ENCODE data around the gene CEP89.

CEP89 gene

DNA sequence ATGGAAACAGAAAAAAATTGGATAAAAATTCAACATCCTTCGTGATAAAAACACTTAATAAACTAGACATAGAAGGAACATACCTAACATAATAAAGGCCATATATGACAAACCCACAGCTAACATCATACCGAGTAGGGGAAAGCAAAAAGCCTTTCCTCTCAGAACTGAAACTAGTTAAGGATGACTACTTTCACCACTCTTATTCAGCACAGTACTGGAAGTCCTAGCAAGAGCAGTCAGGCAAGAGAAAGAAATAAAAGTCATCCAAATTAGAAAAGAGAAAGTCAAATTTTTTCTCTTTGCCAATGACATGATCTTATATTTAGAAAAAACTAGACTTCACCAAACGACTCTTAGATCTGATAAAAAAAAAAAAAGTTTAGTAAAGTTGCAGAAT is 76.4 kb downstream of the CEP89 start:
- TF ChIP-seq, protein P1, sequence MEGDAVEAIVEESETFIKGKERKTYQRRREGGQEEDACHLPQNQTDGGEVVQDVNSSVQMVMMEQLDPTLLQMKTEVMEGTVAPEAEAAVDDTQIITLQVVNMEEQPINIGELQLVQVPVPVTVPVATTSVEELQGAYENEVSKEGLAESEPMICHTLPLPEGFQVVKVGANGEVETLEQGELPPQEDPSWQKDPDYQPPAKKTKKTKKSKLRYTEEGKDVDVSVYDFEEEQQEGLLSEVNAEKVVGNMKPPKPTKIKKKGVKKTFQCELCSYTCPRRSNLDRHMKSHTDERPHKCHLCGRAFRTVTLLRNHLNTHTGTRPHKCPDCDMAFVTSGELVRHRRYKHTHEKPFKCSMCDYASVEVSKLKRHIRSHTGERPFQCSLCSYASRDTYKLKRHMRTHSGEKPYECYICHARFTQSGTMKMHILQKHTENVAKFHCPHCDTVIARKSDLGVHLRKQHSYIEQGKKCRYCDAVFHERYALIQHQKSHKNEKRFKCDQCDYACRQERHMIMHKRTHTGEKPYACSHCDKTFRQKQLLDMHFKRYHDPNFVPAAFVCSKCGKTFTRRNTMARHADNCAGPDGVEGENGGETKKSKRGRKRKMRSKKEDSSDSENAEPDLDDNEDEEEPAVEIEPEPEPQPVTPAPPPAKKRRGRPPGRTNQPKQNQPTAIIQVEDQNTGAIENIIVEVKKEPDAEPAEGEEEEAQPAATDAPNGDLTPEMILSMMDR (conservative IDR thresholded peaks at IDR 0.05; ENCODE audit: low read depth, low read length) = no peak
- H4K20me1 ChIP-seq (ENCODE audit: insufficient read depth) = no peaks in the 10 kb centered on the region
- no peak overlapping the region for H3K4me3 ChIP-seq (IDR thresholded peaks at IDR 0.05; ENCODE audit: insufficient read depth, low read depth, low read length)
- H3K27me3 ChIP-seq (ENCODE audit: insufficient read depth, low read depth) = no peaks in the 10 kb centered on the region
- no peaks in the 10 kb centered on the region for H3K79me2 ChIP-seq (ENCODE audit: insufficient read depth, low read depth)
- peaks cover 7% of the 10 kb centered on the region for H3K4me1 ChIP-seq (ENCODE audit: low read depth, poor library complexity, severe bottlenecking)
- no peak overlapping the region for H3K27ac ChIP-seq
- H3K4me2 ChIP-seq = no peak overlapping the region
- H2AFZ ChIP-seq (ENCODE audit: low read depth) = no peak overlapping the region
- H3K36me3 ChIP-seq (ENCODE audit: insufficient read depth) = no peaks in the 10 kb centered on the region
- H3K9ac ChIP-seq = no peak overlapping the region

DNA sequence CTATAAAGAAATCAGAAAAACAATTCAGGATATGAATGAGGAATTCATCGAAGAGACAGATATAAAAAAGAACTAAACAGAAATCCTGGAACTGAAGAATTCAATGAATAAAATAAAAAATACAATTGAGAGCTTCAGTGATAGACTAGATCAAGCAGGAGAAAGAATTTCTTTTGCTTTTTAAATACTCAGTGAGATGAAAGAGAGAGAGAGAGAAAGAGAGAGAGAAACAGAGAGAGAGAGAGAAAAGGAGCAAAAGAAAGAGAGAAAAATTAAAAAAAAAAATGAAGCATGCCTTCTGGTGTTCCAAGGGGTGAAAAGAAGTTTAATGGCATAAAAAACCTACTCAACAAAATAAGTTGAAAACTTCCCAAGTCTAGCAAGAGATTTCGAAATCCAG is 80.1 kb downstream of the CEP89 start:
- peaks cover 1% of the 10 kb centered on the region for H3K4me1 ChIP-seq (ENCODE audit: low read depth, poor library complexity, severe bottlenecking)
- H3K27me3 ChIP-seq (ENCODE audit: insufficient read depth, low read depth) = no peaks in the 10 kb centered on the region
- no peak overlapping the region for H3K27ac ChIP-seq
- TF ChIP-seq, protein P1 (conservative IDR thresholded peaks at IDR 0.05; ENCODE audit: low read depth, low read length) = no peak
- no peaks in the 10 kb centered on the region for H4K20me1 ChIP-seq (ENCODE audit: insufficient read depth)
- no peak overlapping the region for H3K4me3 ChIP-seq (IDR thresholded peaks at IDR 0.05; ENCODE audit: insufficient read depth, low read depth, low read length)
- H2AFZ ChIP-seq (ENCODE audit: low read depth) = no peak overlapping the region
- no peaks in the 10 kb centered on the region for H3K79me2 ChIP-seq (ENCODE audit: insufficient read depth, low read depth)
- H3K36me3 ChIP-seq (ENCODE audit: insufficient read depth) = no peaks in the 10 kb centered on the region
- H3K9ac ChIP-seq = no peak overlapping the region
- H3K4me2 ChIP-seq = no peak overlapping the region

GRCh38 chr19:32890841-32891240 is 80.9 kb downstream of the CEP89 start:
- H3K4me2 ChIP-seq = no peak overlapping the region
- TF ChIP-seq, protein P1 (conservative IDR thresholded peaks at IDR 0.05; ENCODE audit: low read depth, low read length) = no peak
- H3K4me1 ChIP-seq (ENCODE audit: low read depth, poor library complexity, severe bottlenecking) = no peaks in the 10 kb centered on the region
- no peak overlapping the region for H3K27ac ChIP-seq
- H3K9ac ChIP-seq = no peak overlapping the region
- no peak overlapping the region for H3K4me3 ChIP-seq (IDR thresholded peaks at IDR 0.05; ENCODE audit: insufficient read depth, low read depth, low read length)
- no peak overlapping the region for H2AFZ ChIP-seq (ENCODE audit: low read depth)
- H3K36me3 ChIP-seq (ENCODE audit: insufficient read depth) = no peaks in the 10 kb centered on the region
- H4K20me1 ChIP-seq (ENCODE audit: insufficient read depth) = no peaks in the 10 kb centered on the region
- H3K27me3 ChIP-seq (ENCODE audit: insufficient read depth, low read depth) = no peaks in the 10 kb centered on the region
- H3K79me2 ChIP-seq (ENCODE audit: insufficient read depth, low read depth) = no peaks in the 10 kb centered on the region

- TF ChIP-seq, protein P1 (conservative IDR thresholded peaks at IDR 0.05; ENCODE audit: low read depth, low read length) = no peak
- Histone ChIP-seq H3K4me1 (ENCODE audit: low read depth, poor library complexity, severe bottlenecking) (no peaks in the 10 kb centered on the region), H3K9ac (no peak overlapping the region), H2AFZ (ENCODE audit: low read depth) (no peak overlapping the region), H3K27me3 (ENCODE audit: insufficient read depth, low read depth) (no peaks in the 10 kb centered on the region), H3K27ac (no peak overlapping the region), H3K4me2 (no peak overlapping the region), H3K79me2 (ENCODE audit: insufficient read depth, low read depth) (no peaks in the 10 kb centered on the region), H4K20me1 (ENCODE audit: insufficient read depth) (no peaks in the 10 kb centered on the region), H3K4me3 (IDR thresholded peaks at IDR 0.05; ENCODE audit: insufficient read depth, low read depth, low read length) (no peak overlapping the region), H3K36me3 (ENCODE audit: insufficient read depth) (no peaks in the 10 kb centered on the region)
Measured at GRCh38 chr19:32890326-32890725, 81.4 kb downstream of the CEP89 start.
